Ovary (tissue), 3 donors: Measurements from ENCODE around the gene FAT2.

Experiments used
- CTCF ChIP-seq, 3 donors: fragments of 450-650 bp in 2 of 3; fragments of 200-600 bp in 1 of 3; IDR thresholded peaks; one replicate each; pipeline versions ENCODE4 v1.5.1 to v1.8.0; 2016 to 2022; ENCODE audit warnings: antibody characterized with exemption in 3 of 3, mild to moderate bottlenecking in 1 of 3
- POLR2A ChIP-seq: fragments of 450-650 bp; IDR thresholded peaks from one replicate; pipeline ENCODE4 v1.6.1; 2017; ENCODE audit warnings: antibody characterized with exemption, mild to moderate bottlenecking, moderate library complexity
- donor health status: DM: no; HTN: no; CAD: no.

GRCh38 chr5:151611127-151611775 is 20.1 kb upstream of the FAT2 start:
- TF ChIP-seq POLR2A (no peak), CTCF (IDR thresholded peaks at IDR 0.05) (no peak)
